GM18526 (cell line): ENCODE data around the gene CTCF.

Experiments
- POLR2A ChIP-seq: IDR thresholded peaks from 3 replicates; pipeline ENCODE4 v1.6.1; 2011; ENCODE audit not compliant: insufficient read length; ENCODE audit errors: extremely low read depth

The CTCF gene

GRCh38 chr16:67648764-67649407, 86.6 kb downstream of the CTCF start:
- no peak for TF ChIP-seq POLR2A

DNA sequence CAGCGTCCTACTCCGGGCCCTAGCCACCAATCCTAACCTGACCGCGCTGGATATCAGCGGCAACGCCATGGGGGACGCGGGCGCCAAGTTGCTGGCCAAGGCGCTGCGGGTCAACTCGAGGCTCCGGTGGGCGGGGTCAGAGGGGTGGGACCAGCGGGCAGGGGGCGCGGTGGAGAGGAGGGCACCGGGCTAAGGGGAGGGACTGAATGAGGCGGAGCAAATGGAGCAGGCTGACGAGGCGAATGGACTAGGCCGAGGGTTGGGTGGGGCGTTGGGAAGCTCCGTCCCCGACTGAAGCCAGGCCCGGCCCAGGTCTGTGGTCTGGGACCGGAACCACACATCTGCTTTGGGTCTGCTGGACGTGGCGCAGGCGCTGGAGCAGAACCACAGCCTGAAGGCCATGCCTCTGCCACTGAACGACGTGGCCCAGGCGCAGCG, 87.2 kb downstream of the CTCF start:
- TF ChIP-seq POLR2A, result no peak

DNA sequence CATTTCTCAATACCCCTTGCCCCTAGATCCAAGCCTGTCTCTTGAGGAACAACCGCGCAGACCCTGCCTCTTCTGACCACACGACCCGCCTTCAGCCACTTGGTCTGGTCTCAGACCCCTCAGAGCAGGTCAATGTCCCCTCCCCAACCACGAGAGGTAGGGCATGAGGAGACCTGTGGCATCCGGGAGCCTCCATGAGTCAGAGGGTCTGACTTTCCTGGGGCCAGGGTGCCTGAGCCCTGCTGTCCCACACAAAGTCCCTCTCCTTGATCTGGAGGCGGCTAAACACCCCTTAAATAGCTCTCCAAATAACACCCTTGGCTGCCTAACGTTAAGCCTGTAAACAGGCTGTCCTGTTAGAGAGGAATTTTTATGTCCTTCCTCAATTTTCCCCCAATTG, 87.7 kb downstream of the CTCF start:
- TF ChIP-seq POLR2A, result no peak

DNA sequence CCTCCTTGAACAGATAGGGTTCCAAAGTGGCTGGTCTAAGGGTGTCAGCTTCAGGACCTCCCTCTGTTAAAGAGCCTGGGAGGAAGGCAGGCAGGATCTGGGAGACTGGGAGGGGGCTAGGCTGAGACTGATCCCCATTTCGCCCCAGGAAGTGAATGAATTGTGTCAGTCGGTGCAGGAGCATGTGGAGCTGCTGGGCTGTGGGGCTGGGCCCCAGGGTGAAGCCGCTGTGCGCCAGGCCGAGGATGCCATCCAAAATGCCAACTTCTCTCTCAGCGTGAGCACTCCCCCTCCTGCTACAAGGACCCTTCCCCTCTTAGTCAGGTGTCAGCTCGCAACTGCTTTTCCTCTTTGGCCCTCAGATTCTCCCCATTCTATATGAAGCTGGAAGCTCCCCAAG, 88.7 kb downstream of the CTCF start:
- no peak for TF ChIP-seq POLR2A

DNA sequence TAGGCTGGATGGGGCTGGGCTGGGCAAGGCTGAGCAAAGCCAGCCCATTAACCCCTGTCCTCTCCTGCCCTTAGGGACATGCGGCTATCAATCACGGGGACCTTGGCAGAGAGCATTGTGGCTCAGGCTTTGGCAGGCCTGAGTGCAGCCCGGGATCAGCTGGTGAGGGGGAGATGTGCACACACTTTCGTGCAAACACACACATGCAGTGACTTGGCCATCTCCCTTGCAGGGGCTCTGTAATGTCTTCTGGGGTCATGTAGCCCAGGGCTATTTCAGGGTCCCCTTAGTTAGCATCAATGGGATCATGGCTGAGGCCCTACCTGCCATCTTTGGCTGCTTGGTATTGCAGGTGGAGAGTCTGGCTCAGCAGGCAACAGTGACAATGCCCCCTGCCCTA, 89.5 kb downstream of the CTCF start:
- TF ChIP-seq POLR2A, result no peak

GRCh38 chr16:67652578-67653127, 90.3 kb downstream of the CTCF start:
- no peak for TF ChIP-seq POLR2A

DNA sequence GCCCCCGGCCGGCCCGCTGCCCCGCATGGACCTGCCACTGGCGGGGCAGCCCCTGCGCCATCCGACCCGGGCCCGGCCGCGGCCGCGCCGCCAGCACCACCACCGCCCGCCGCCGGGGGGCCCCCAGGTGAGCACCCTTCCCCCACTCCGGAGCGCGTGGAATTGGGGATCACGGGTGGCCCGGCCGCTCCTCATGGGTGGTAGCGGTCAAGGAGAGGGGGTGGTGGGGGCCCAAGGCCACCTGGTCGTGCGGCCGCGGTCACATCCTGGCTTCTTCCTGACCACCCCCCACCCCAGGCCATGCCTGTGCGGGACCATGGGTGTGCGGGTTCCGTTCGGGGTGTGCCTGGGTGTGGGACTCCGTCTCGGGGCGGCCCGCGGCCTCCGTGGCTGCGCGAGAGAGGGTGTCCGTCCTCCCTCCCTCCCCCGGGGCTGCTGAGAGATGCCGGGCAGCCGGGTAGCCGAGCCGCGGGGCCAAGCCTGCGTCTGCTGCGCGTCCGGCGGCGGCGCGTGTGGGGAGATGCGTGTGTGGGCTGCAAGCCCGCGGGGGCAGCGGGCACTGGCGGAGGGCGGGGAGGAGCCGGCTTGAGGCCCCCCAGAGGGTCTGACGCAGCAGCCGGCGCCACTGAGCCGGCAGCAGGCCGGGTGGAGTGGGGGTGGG, 90.9 kb downstream of the CTCF start:
- no peak for TF ChIP-seq POLR2A

DNA sequence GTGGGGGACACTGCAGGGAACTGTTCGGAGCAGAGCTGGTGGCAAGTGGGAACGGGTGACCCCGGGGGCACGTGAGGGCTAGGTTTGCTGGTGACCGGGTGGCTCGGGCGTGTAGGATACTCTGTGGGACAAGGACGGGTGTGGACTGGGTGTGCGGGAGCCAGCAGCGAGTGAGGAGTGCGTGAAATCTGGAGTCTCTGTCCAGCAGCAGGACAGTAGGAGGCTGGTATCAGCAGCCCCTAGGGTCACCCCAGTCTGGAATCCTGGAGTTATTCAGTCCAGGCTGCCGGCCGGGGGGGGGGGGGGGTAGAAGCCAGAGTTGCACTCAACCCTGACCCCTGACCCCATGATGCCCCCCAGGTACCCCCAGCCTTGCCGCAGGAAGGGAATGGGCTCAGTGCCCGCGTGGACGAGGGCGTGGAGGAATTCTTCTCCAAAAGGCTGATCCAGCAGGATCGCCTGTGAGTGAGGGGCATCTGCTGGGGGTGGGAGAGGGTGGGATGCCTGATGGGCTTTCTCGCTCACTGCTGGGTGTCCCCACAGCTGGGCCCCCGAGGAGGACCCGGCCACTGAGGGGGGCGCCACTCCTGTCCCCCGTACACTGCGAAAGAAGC, 91.6 kb downstream of the CTCF start:
- no peak for TF ChIP-seq POLR2A

DNA sequence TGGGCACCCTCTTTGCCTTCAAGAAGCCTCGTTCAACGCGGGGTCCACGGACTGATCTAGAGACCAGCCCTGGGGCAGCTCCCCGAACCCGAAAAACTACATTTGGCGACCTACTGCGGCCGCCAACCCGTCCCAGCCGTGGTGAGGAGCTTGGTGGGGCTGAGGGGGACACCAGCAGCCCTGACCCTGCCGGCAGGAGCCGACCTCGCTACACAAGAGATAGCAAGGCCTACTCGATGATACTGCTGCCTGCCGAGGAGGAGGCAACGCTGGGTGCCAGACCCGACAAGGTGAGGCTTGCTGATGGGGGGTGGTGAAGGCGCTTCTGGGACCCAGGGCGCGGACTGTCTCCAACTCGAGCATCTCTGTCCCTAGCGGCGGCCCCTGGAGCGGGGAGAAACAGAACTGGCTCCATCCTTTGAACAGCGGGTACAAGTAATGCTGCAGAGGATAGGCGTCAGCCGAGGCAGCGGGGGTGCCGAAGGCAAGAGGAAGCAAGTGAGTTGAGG, 92.1 kb downstream of the CTCF start:
- TF ChIP-seq POLR2A, result no peak

GRCh38 chr16:67655363-67655762, 93.0 kb downstream of the CTCF start:
- no peak for TF ChIP-seq POLR2A

GRCh38 chr16:67656344-67657016, 94.2 kb downstream of the CTCF start:
- no peak for TF ChIP-seq POLR2A

GRCh38 chr16:67657017-67657608, 94.8 kb downstream of the CTCF start:
- TF ChIP-seq POLR2A, result no peak

GRCh38 chr16:67657751-67658518, 95.6 kb downstream of the CTCF start:
- TF ChIP-seq POLR2A, result no peak
